ENCODE results near the gene AKAP5. TPM values are rescaled to one million over a fixed set of nuclear protein-coding genes. Genes with fewer than 3 reads are reported as not detected.
"Not testable (repeated sequence)": the region's sequence is repeated elsewhere in the genome, so short reads cannot be mapped to it uniquely, and the experiment has no call there.

The AKAP5 gene
- total RNA-seq, 4 donors from 2014 or later: 0.51 to 5.3 (median 2.8) TPM

DNA sequence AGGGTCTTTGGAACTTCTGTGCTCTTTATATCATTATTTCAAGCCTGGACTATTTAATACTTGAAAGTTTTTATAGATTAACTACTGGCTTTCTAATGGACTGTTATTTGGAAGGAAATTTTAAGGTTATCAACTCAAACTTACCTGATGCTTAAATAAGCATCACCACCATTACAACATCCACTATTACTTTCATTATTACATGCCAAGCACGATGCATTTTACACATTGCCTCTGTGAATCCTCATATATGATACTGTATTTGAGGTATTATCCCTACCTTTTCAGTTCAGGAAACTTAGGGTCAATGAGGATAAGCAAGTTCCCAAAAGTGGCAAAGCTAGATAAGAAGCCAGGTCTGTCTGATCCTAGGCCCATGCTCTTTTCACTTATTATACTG is 51.7 kb downstream of the AKAP5 start:
- H3K4me1 ChIP-seq: no peaks in the 10 kb centered on the region
- TF ChIP-seq, protein P1, sequence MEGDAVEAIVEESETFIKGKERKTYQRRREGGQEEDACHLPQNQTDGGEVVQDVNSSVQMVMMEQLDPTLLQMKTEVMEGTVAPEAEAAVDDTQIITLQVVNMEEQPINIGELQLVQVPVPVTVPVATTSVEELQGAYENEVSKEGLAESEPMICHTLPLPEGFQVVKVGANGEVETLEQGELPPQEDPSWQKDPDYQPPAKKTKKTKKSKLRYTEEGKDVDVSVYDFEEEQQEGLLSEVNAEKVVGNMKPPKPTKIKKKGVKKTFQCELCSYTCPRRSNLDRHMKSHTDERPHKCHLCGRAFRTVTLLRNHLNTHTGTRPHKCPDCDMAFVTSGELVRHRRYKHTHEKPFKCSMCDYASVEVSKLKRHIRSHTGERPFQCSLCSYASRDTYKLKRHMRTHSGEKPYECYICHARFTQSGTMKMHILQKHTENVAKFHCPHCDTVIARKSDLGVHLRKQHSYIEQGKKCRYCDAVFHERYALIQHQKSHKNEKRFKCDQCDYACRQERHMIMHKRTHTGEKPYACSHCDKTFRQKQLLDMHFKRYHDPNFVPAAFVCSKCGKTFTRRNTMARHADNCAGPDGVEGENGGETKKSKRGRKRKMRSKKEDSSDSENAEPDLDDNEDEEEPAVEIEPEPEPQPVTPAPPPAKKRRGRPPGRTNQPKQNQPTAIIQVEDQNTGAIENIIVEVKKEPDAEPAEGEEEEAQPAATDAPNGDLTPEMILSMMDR (IDR thresholded peaks at IDR 0.05): no peak
- TF ChIP-seq POLR2A (IDR thresholded peaks at IDR 0.05): no peak

DNA sequence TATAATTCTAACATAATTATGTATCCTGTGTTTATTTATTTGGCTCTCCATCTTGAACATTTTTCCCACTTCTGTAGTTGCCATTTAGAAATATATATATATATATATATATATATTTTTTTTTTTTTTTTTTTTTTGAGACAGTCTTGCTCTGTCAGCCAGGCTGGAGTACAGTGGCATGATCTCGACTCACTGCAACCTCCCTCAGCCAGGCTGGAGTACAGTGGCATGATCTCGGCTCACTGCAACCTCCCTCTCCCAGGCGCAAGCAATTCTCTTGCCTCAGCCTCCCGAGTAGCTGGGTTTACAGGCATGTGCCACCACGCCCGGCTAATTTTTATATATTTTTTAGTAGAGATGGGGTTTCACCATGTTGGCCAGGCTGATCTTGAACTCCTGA is 52.4 kb downstream of the AKAP5 start:
- H3K4me1 ChIP-seq; intact Hi-C loops (cut with DNase I; ENCODE audit: low total_unique reads); H3K27me3 ChIP-seq; H3K27ac ChIP-seq; H3K36me3 ChIP-seq; DNase-seq; H3K9me3 ChIP-seq; H3K4me3 ChIP-seq: not testable (repeated sequence)

More for the DNA sequence above, 51.7 kb downstream of the AKAP5 start:
- Histone ChIP-seq H3K4me3 (no peak overlapping the region), H3K27me3 (no peaks in the 10 kb centered on the region), H3K9me3 (no peaks in the 10 kb centered on the region), H3K27ac (no peak overlapping the region), H3K36me3 (no peaks in the 10 kb centered on the region)
- intact Hi-C loops (cut with DNase I; ENCODE audit: low total_unique reads): no loop called here
- no peak for DNase-seq

DNA sequence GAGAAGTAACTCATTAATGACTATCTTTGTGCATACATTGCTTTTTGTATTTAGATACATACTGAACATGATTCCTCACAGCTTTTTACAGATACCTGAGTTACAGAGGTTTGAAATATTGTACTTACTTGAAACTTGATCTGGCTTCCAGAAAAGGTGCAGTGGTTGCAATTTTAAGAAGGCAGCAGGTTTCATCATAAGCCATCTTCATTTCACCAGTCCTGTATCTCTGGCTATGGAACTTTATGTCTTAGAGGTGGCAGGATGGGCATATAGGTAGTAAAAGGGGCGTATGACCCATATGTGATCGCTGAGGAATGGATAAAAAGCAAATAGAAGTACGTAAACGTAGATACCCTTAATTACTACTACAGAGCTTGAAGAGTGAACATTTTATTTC is 52.9 kb downstream of the AKAP5 start:
- H3K36me3 ChIP-seq: no peaks in the 10 kb centered on the region
- intact Hi-C loops (cut with DNase I; ENCODE audit: low total_unique reads): no loop called here
- TF ChIP-seq, protein P1 (IDR thresholded peaks at IDR 0.05): no peak
- no peak for TF ChIP-seq POLR2A (IDR thresholded peaks at IDR 0.05)
- H3K27ac ChIP-seq: no peak overlapping the region
- no peak for DNase-seq
- no peak overlapping the region for H3K4me3 ChIP-seq
- no peaks in the 10 kb centered on the region for H3K27me3 ChIP-seq
- H3K9me3 ChIP-seq: no peaks in the 10 kb centered on the region
- H3K4me1 ChIP-seq: no peaks in the 10 kb centered on the region

DNA sequence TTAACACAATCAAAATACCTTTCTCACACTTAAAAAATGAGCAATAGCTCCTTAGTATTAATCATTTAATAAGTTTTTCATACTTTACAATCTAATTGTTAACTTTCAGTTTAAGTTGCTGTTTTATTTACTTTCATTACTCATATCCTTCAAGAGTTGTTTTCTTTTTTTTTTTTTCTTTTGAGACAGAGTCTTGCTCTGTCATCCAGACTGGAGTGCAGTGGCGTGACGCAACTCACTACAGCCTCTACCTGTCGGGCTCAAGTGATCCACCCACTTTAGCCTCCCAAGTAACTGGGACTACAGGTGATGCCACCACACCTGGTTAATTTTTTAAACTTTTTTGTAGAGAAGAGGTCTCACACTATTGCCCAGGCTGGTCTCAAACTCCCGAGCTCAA is 55.4 kb downstream of the AKAP5 start:
- intact Hi-C loops (cut with DNase I; ENCODE audit: low total_unique reads): no loop called here
- DNase-seq: no peak
- no peaks in the 10 kb centered on the region for H3K9me3 ChIP-seq
- H3K27me3 ChIP-seq: no peaks in the 10 kb centered on the region
- TF ChIP-seq, protein P1 (IDR thresholded peaks at IDR 0.05): no peak
- TF ChIP-seq POLR2A (IDR thresholded peaks at IDR 0.05): no peak
- H3K27ac ChIP-seq: no peak overlapping the region
- H3K36me3 ChIP-seq: no peaks in the 10 kb centered on the region
- H3K4me3 ChIP-seq: no peak overlapping the region
- H3K4me1 ChIP-seq: no peaks in the 10 kb centered on the region

DNA sequence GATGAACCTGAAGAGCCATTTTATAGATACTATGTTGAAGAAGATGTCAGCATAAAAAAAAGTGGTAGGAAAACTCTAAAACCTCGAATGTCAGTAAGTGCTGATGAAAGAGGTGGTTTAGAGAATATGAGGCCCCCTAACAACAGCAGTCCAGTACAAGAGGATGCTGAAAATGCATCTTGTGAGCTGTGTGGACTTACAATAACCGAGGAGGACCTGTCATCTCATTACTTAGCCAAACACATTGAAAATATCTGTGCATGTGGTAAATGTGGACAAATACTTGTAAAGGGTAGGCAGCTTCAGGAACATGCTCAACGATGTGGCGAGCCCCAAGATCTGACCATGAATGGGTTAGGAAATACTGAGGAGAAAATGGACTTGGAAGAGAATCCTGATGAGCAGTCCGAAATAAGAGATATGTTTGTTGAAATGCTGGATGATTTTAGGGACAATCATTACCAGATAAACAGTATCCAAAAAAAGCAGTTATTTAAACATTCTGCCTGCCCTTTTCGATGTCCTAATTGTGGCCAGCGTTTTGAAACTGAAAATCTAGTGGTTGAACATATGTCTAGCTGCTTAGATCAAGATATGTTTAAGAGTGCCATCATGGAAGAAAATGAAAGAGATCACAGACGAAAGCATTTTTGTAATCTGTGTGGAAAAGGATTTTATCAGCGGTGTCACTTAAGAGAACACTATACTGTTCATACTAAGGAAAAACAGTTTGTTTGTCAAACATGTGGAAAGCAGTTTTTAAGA is 57.5 kb downstream of the AKAP5 start:
- Histone ChIP-seq H3K9me3 (no peaks in the 10 kb centered on the region), H3K27me3 (no peaks in the 10 kb centered on the region), H3K36me3 (no peaks in the 10 kb centered on the region), H3K4me1 (no peaks in the 10 kb centered on the region), H3K27ac (no peak overlapping the region), H3K4me3 (no peak overlapping the region)
- DNase-seq: no peak
- TF ChIP-seq POLR2A (IDR thresholded peaks at IDR 0.05): no peak
- TF ChIP-seq, protein P1 (IDR thresholded peaks at IDR 0.05): no peak
- intact Hi-C loops (cut with DNase I; ENCODE audit: low total_unique reads): no loop called here

Other genes starting within 250 kb of the AKAP5 start
- gene ESR2, start 171.1 kb upstream of the AKAP5 start, total RNA-seq: 1 to 10 TPM in 3 of 4 donors, under 1 TPM in 1; 0.41 to 8.2 (median 3.9) TPM
- 100 to 1,000 TPM in 1 of 4 donors, 10 to 100 TPM in 3; 13.5 to 145 (median 50.0) TPM for gene MTHFD1, start 77.1 kb upstream of the AKAP5 start, total RNA-seq
- gene ZBTB25, start 38.3 kb downstream of the AKAP5 start, total RNA-seq: 10 to 100 TPM in 3 of 4 donors, 1 to 10 TPM in 1; 4.6 to 34.4 (median 11.2) TPM
- gene ZBTB1, start 39.3 kb downstream of the AKAP5 start, total RNA-seq: 100 to 1,000 TPM in 2 of 4 donors, 10 to 100 TPM in 2; 16.1 to 126 (median 82.4) TPM
- gene HSPA2, start 75.2 kb downstream of the AKAP5 start, total RNA-seq: 10 to 100 TPM; 21.8 to 68.1 (median 26.8) TPM
- gene PPP1R36, start 84.5 kb downstream of the AKAP5 start, total RNA-seq: 1 to 10 TPM in 1 of 4 donors, under 1 TPM in 1, not detected in 2; 0.70 to 1.2 TPM
- 100 to 1,000 TPM in 1 of 4 donors, 10 to 100 TPM in 3; 40.5 to 178 (median 59.7) TPM for gene PLEKHG3, start 238.9 kb downstream of the AKAP5 start, total RNA-seq